T-helper 2 cell (primary cell): ENCODE data around the gene SYNJ2.
A peak's percentile ranks its signal among the peaks of the same experiment; 100 is the strongest.

Source experiments
- DNase-seq, 5 experiments: peaks; one replicate each; pipeline versions ENCODE4 v3.0.0 to v3.0.0-alpha.2; 2012 to 2022

SYNJ2 gene

DNA sequence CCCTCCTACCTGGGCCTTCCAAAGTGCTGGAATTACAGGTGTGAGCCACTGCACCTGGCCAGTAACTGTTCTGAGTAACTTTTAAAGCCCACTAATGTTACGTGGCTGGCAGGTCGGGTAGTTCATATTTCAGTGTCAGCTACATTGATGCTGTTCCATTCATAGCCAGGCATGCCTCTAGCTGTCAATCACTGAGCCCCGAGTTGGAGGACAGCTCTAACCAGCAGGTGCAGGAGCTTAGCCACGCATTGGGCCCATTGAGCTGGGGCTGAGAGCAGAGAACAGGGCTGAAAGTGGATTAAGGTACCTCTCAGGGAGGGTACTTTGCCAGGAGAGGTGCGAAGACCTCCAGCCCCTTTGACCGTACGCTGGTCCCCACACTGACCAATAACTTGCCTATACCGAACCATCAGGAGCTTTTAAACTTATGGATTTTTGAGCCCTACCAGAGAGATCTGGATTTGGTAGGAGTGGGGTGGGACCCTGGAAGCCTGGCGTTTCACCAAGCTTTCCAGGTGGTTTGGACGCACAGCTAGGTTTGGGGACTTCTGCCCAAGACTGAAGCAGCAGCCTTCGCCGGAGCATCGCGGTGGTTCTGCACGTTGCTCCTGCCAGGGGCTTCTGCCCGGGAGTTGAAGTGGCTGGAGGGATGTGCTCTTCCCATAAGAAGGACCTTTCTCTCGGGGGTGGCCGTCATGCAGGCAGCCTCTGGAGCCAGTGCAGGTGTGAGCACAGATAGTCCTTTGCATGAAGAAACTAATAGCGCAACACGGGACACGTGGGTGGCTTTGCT is 103.8 kb downstream of the SYNJ2 start:
- DNase-seq: peak in 1 of 5 experiments; percentile 17

GRCh38 chr6:158086054-158086503 is 104.4 kb downstream of the SYNJ2 start:
- no peak for DNase-seq

DNA sequence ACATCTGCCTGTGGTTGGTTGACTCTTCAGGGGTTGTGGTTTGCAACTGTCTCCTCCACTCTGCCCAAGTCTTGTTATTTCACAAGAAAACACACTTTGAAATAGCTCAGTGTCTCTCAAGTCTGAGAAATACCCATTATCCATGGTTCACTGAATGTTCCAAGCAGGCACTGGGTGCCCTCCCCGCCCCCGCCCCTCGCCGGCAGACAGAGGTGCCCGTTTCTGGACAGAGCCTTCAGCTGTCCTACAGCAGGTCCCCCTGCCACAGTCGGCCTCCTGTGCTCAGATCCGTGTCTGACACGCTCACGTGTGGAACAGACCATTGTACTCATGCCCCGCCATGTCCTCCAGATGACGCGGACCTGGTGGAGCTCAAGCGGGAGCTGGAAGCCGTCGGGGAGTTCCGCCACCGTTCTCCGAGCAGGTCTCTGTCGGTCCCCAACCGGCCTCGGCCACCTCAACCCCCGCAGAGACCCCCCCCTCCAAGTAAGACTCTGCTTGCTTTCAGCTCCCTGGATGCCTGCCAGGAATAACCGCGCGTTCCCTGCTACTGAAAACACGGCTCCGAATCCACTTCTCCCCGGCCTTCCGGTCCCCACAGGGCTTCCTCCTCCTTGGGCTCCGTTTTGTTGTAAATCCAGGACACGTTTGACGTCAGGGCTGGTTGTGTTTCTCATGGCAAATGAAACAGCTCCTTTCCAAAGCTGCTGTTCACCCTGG is 105.0 kb downstream of the SYNJ2 start:
- DNase-seq: peak in 1 of 5 experiments; percentile 88

DNA sequence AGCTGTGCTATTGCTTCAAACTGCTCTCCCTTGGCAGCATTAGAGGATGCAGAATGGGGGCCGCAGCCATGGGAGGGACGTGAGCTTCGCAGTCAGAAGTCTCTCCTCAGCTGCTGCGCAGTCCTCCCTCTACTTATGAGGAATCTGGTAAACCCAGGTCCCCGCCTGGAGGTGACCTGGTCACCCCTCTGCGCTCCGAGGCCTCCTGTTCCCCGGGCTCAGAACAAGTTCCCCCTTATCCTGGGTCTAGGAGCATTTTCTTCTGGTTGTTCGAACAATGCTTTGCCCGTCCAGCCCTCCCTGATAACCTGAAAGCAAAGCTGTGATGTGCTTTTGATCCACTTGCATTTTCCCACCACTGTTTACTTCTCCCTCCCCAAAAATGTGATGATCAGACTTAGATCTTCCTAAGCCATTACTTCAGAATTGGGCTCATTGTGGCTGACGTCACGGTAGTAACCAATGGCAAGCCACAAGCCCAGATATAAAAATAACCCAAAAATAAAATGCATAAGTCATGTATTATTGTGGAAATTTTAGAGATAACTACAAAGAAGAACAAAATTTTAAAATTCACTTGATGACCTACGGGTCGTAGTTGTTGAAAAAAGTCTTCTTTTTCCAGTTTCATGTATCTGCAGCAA is 105.7 kb downstream of the SYNJ2 start:
- DNase-seq: no peak

GRCh38 chr6:158092806-158093205 is 111.1 kb downstream of the SYNJ2 start:
- no peak for DNase-seq

- DNase-seq: no peak
Observed at GRCh38 chr6:158095031-158095430, 113.4 kb downstream of the SYNJ2 start.

DNA sequence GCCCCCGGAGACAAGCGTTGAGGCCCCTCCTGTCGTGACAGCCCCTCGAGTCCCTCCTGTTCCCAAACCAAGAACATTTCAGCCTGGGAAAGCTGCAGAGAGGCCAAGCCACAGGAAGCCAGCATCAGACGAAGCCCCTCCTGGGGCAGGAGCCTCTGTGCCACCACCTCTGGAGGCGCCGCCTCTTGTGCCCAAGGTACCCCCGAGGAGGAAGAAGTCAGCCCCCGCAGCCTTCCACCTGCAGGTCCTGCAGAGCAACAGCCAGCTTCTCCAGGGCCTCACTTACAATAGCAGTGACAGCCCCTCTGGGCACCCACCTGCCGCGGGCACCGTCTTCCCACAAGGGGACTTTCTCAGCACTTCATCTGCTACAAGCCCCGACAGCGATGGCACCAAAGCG is 114.0 kb downstream of the SYNJ2 start:
- DNase-seq: no peak

GRCh38 chr6:158103228-158103627 is 121.6 kb downstream of the SYNJ2 start:
- no peak for DNase-seq

DNA sequence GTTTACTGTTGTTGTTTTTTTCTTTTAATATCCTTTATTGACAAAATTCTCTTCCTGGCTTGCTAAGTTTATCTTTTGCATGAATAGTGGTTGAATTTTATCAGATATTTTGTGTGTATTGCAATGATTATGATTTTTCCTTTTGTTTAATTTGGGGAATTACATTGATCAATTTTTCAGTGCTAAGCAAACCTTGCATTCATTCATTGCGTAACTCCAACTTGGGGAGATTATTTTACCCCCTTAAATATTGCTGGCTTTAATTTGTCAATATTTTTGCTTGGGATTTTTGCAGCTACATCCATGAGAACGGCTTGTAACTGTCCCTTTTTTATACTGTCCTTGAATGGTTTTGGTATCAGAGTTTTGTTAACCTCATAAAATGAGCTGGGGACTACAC is 123.0 kb downstream of the SYNJ2 start:
- no peak for DNase-seq

GRCh38 chr6:158109748-158110147 is 128.1 kb downstream of the SYNJ2 start:
- no peak for DNase-seq

- no peak for DNase-seq
Observed at GRCh38 chr6:158110986-158111385, 129.3 kb downstream of the SYNJ2 start.

DNA sequence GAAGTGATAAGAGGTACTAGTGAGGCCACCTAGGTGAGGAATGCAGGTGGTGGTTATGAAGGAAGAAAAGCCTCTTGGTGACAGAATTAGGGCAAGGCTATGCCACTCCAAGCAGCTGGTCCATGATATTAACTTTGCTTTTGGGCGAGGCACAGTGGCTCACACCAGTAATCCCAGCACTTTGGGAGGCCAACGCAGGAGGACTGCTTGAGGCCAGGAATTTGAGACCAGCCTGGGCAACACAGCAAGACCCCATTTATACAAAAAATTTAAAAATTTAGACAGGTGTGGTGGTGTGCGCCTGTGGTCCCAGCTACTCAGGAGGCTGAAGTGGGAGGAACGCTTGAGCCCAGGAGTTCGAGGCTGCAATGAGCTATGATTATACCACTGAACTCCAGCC is 130.3 kb downstream of the SYNJ2 start:
- DNase-seq: no peak

DNA sequence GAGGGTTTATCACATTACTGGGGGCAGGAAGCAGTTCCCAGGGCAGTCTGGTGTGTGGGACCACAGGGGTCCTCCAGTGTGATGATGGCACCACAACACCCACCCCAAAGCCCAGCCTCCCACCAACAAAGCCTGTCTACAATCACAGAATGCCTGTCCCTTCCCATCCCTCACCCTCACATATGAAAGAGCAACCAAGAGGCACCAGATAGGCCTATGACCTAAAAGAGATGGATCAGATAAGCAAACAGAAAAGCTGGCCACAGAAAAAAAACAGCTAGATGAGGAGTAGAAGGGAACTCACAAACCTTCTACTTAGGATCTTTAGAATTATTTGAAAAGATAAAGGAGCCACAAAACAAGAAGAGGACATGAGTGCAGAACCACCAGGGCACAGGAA is 132.1 kb downstream of the SYNJ2 start:
- DNase-seq: peak in 1 of 5 experiments; percentile 32

DNA sequence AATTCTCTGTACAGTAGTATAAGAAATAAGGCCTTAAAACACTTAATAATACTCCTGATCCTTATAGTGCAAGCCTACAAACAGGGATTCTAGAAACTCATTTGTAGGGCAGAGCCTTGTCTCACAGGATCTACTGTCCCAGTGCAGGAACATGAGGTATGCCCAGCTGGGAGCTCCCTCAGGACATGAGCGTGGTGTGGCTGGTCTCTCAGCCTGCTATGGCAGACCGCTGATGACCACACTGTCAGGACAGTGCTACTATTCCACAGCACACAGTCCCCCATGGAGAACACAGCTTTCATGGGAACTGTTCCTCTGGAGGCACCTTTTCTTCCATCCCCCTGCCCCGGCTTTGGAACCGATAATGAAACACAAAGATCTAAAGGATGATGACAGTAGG is 133.4 kb downstream of the SYNJ2 start:
- no peak for DNase-seq

DNA sequence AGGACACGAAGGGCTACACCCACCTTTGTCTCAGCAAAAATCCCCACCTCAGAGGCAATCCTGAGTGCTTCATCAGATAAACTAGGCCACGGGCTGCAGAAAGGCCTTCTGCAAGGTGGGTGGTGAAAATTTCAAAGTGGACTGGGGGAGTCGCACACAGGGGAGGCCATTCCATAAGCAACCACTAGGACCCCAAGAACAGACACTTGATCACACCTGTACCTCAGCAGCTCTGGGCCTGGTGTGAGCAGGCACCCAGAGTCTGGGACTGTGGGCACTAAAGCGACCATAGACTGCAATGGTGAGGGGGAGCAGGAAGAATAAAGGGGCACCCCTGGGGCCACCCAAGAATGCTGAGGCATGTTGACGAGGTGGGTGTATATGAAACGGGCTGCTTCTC is 133.8 kb downstream of the SYNJ2 start:
- DNase-seq: no peak

GRCh38 chr6:158118886-158119285 is 137.2 kb downstream of the SYNJ2 start:
- DNase-seq: no peak

- no peak for DNase-seq
Observed at GRCh38 chr6:158121335-158121734, 139.7 kb downstream of the SYNJ2 start.

DNA sequence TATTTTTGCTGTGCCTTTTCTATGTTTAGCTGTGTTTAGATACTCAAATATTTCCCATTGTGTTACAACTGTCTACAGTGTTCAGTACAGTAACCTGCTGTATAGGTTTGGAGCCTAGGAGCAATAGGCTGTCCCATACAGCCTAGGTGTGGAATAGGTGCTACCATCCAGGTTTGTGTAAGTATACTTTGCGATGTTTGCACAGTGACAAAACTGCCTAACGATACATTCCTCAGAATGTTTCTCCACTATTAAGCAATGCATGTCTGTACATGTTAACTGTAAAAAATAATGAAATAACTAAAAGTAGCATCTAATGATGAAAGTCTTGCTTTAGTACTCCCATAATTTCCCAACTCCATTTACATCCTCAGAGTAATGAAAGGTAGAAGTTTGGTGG is 140.4 kb downstream of the SYNJ2 start:
- DNase-seq: no peak

DNA sequence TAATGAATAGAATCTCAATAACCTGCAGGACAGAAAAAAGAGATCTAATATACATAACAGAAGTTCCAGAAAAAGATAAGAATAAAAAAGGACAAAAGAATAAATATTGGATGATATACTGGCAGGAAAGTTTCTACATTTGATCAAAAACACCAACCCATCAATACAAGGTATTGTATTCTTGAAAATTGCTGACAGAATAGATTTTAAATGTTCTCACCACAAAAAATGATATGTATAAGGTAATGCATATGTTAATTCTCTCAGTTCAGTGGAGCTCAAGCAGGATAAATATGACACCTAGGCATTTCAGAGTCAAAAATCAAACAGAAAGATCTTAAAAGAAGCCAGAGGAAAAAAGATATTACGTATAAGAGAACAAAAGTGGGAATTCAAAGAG is 142.6 kb downstream of the SYNJ2 start:
- no peak for DNase-seq

- no peak for DNase-seq
Observed at GRCh38 chr6:158125271-158125670, 143.6 kb downstream of the SYNJ2 start.

- DNase-seq: peak in 1 of 5 experiments; percentile 42
Observed at GRCh38 chr6:158131926-158132325, 150.3 kb downstream of the SYNJ2 start.

- no peak for DNase-seq
Observed at GRCh38 chr6:158142789-158143188, 161.1 kb downstream of the SYNJ2 start.

- peak in 1 of 5 experiments; percentile 36 for DNase-seq
Observed at GRCh38 chr6:158143700-158144099, 162.0 kb downstream of the SYNJ2 start.
